ENCODE measurements around the gene HMGN3.

- TF ChIP-seq CTCF (conservative IDR thresholded peaks at IDR 0.05 in 1 of 2, IDR thresholded peaks at IDR 0.05 in 1 of 2; ENCODE audit: low read depth in 1 of 2, low read length in 2 of 2) = no peak
- TF ChIP-seq EZH2 (IDR thresholded peaks at IDR 0.05; ENCODE audit: low read length, missing control alignments) = no peak
Observed at GRCh38 chr6:79231101-79231500, 3.4 kb downstream of the HMGN3 start.
